Prostate gland (tissue), 2 donors: ENCODE results near the gene KATNA1. TPM values are rescaled to one million over a fixed set of nuclear protein-coding genes. Genes with fewer than 3 reads are reported as not detected.

ENCODE experiments used
- DNase-seq: peaks from one replicate; pipeline ENCODE4 v3.0.0-alpha.2; 2019; ENCODE audit warnings: low spot score
- H3K27ac ChIP-seq, 2 donors: fragments of 200-600 bp; sonication (generic); 2 replicates each; pipeline ENCODE4 v1.5.1; 2017 to 2019
- H3K27me3 ChIP-seq: fragments of 200-600 bp; sonication (generic); replicated peaks from 2 replicates; pipeline ENCODE4 v1.5.1; 2019; ENCODE audit not compliant: insufficient read depth
- H3K36me3 ChIP-seq, 2 donors: fragments of 200-600 bp; sonication (generic); 1 replicate in 1 of 2; 2 replicates in 1 of 2; pipeline versions ENCODE4 v1.5.1 to v1.8.1; 2017 to 2019
- H3K4me1 ChIP-seq: fragments of 200-600 bp; sonication (generic); replicated peaks from 2 replicates; pipeline ENCODE4 v1.5.1; 2019
- H3K4me3 ChIP-seq, 2 donors: fragments of 200-600 bp; sonication (generic); 2 replicates each; pipeline ENCODE4 v1.5.1; 2017 to 2019
- H3K9me3 ChIP-seq: fragments of 200-600 bp; sonication (generic); 2 replicates; pipeline ENCODE4 v1.5.1; 2017
- CTCF ChIP-seq, 4 experiments: fragments of 200-600 bp in 2 of 4; fragments of 450-650 bp in 2 of 4; sonication (generic) in 2 of 4; IDR thresholded peaks; 1 replicate in 3 of 4; 2 replicates in 1 of 4; pipeline ENCODE4 v1.5.1; 2016 to 2019; ENCODE audit warnings: antibody characterized with exemption in 4 of 4, mild to moderate bottlenecking in 2 of 4, moderate library complexity in 2 of 4
- POLR2A ChIP-seq: fragments of 450-650 bp; IDR thresholded peaks from one replicate; pipeline ENCODE4 v1.6.1; 2016; ENCODE audit warnings: antibody characterized with exemption, mild to moderate bottlenecking
- POLR2AphosphoS5 ChIP-seq: sonication (generic); formaldehyde crosslinking; IDR thresholded peaks from one replicate; pipeline ENCODE4 v1.6.1; 2017; ENCODE audit warnings: antibody characterized with exemption
- WGBS: methylation state at CpG from one replicate; pipeline ENCODE4 v1.1.5; 2018; 5-methylcytosine and 5-hydroxymethylcytosine counted together
- intact Hi-C: fragments of 100-400 bp; cut with DNase I; formaldehyde crosslinking; loops from one replicate; pipeline ENCODE4 v1.14.2; 2022
- total RNA-seq, 2 donors: library from RNA; depleted of rRNA; stranded (reverse); fragments of >200 nt; gene quantifications; one replicate each; pipeline ENCODE4 v1.1.0, GENCODE V29; 2016

KATNA1 gene
- total RNA-seq, 2 donors from 2014 or later, result 12.8 to 25.2 TPM

- Histone ChIP-seq H3K36me3 (no peaks in the 10 kb centered on the region), H3K27ac (no peak overlapping the region), H3K9me3 (no peaks in the 10 kb centered on the region), H3K4me1 (no peaks in the 10 kb centered on the region), H3K27me3 (no peaks in the 10 kb centered on the region), H3K4me3 (no peak overlapping the region)
- WGBS, result 95% methylated on average over 2 of the region's 2 CpGs
- no peak for DNase-seq
- TF ChIP-seq POLR2AphosphoS5 (no peak), POLR2A (no peak), CTCF (IDR thresholded peaks at IDR 0.05) (no peak)
- intact Hi-C loops, result no loop called here
Observed at GRCh38 chr6:149592983-149593382, 55.5 kb downstream of the KATNA1 start.

GRCh38 chr6:149586149-149586548, 62.4 kb downstream of the KATNA1 start:
- TF ChIP-seq CTCF (IDR thresholded peaks at IDR 0.05), result no peak
- TF ChIP-seq POLR2AphosphoS5, result no peak
- TF ChIP-seq POLR2A, result no peak
- no peaks in the 10 kb centered on the region for H3K4me1 ChIP-seq
- intact Hi-C loops, result no loop called here
- WGBS, result 96% methylated on average over 2 of the region's 2 CpGs
- H3K4me3 ChIP-seq, result no peak overlapping the region
- no peaks in the 10 kb centered on the region for H3K9me3 ChIP-seq
- H3K27ac ChIP-seq, result no peak overlapping the region
- DNase-seq, result no peak
- H3K27me3 ChIP-seq, result no peaks in the 10 kb centered on the region
- peaks cover 0 to 6% of the 10 kb centered on the region in 2 donors for H3K36me3 ChIP-seq

- no peak for TF ChIP-seq CTCF (IDR thresholded peaks at IDR 0.05)
- TF ChIP-seq POLR2AphosphoS5, result no peak
- no peak for TF ChIP-seq POLR2A
- no peak for DNase-seq
- Histone ChIP-seq H3K9me3 (no peaks in the 10 kb centered on the region), H3K27me3 (no peaks in the 10 kb centered on the region), H3K36me3 (peaks cover 0 to 6% of the 10 kb centered on the region in 2 donors), H3K4me1 (no peaks in the 10 kb centered on the region), H3K27ac (no peak overlapping the region), H3K4me3 (no peak overlapping the region)
- intact Hi-C loops, result no loop called here
- 94% methylated on average over 5 of the region's 5 CpGs for WGBS
Observed at GRCh38 chr6:149581349-149581748, 67.2 kb downstream of the KATNA1 start.

- H3K4me3 ChIP-seq, result no peak overlapping the region
- intact Hi-C loops, result no loop called here
- H3K9me3 ChIP-seq, result no peaks in the 10 kb centered on the region
- peaks cover 0 to 6% of the 10 kb centered on the region in 2 donors for H3K36me3 ChIP-seq
- no peaks in the 10 kb centered on the region for H3K4me1 ChIP-seq
- WGBS, result 98% methylated on average over 5 of the region's 5 CpGs
- H3K27me3 ChIP-seq, result no peaks in the 10 kb centered on the region
- DNase-seq, result no peak
- TF ChIP-seq CTCF (IDR thresholded peaks at IDR 0.05) (no peak), POLR2A (no peak), POLR2AphosphoS5 (no peak)
- H3K27ac ChIP-seq, result no peak overlapping the region
Observed at GRCh38 chr6:149580880-149581279, 67.6 kb downstream of the KATNA1 start.

GRCh38 chr6:149567945-149568585, 80.4 kb downstream of the KATNA1 start:
- H3K36me3 ChIP-seq, result no peaks in the 10 kb centered on the region
- no peaks in the 10 kb centered on the region for H3K9me3 ChIP-seq
- no peak for DNase-seq
- no peak overlapping the region for H3K27ac ChIP-seq
- no peak overlapping the region for H3K4me3 ChIP-seq
- H3K27me3 ChIP-seq, result no peaks in the 10 kb centered on the region
- no peak for TF ChIP-seq POLR2A
- no peak for TF ChIP-seq CTCF (IDR thresholded peaks at IDR 0.05)
- no peak for TF ChIP-seq POLR2AphosphoS5
- 88% methylated on average over 7 of the region's 7 CpGs for WGBS
- intact Hi-C loops, result loop anchor here (10.0 kb wide), 4 partner anchors 77 to 357 kb away; partner anchors contain the start of genes KATNA1, LATS1, LRP11 and RAET1G
- H3K4me1 ChIP-seq, result no peaks in the 10 kb centered on the region
